Sigmoid colon (tissue), 4 donors: ENCODE results near the gene STOX2.
"Not testable (repeated sequence)": the region's sequence is repeated elsewhere in the genome, so short reads cannot be mapped to it uniquely, and the experiment has no call there.

Source experiments
- EP300 ChIP-seq, 4 donors: sonication (generic); formaldehyde crosslinking; IDR thresholded peaks; one replicate each; pipeline ENCODE4 v1.6.1; 2017; ENCODE audit warnings: antibody characterized with exemption in 4 of 4
- POLR2A ChIP-seq, 2 donors: fragments of 450-650 bp; IDR thresholded peaks; one replicate each; pipeline ENCODE4 v1.6.1; 2016; ENCODE audit warnings: antibody characterized with exemption in 2 of 2, mild to moderate bottlenecking in 2 of 2, moderate library complexity in 2 of 2
- POLR2AphosphoS5 ChIP-seq, 4 donors: sonication (generic); formaldehyde crosslinking; IDR thresholded peaks; one replicate each; pipeline ENCODE4 v1.6.1; 2017; ENCODE audit warnings: antibody characterized with exemption in 4 of 4
- TF ChIP-seq, protein P1 (sequence below), 4 experiments: fragments of 450-650 bp in 3 of 4; fragments of 200-600 bp in 1 of 4; IDR thresholded peaks; one replicate each; pipeline ENCODE4 v1.5.1; 2016 to 2019; ENCODE audit warnings: antibody characterized with exemption in 4 of 4, mild to moderate bottlenecking in 3 of 4, moderate library complexity in 2 of 4

DNA sequence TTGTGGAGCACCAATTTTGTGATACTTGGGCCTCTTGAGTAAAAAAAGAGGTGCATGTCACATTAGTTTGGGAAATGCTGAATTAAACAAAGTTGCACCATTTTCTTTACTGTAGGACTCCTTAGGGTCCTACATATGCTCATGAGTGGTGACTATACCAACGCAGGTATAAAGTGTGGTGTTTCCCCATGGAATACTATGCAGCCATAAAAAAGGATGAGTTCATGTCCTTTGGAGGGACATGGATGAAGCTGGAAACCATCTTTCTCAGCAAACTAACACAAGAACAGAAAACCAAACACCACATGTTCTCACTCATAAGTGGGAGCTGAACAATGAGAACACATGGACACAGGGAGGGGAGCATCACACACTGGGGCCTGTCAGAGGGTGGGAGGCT is 47.5 kb downstream of the STOX2 start:
- TF ChIP-seq, protein P1, sequence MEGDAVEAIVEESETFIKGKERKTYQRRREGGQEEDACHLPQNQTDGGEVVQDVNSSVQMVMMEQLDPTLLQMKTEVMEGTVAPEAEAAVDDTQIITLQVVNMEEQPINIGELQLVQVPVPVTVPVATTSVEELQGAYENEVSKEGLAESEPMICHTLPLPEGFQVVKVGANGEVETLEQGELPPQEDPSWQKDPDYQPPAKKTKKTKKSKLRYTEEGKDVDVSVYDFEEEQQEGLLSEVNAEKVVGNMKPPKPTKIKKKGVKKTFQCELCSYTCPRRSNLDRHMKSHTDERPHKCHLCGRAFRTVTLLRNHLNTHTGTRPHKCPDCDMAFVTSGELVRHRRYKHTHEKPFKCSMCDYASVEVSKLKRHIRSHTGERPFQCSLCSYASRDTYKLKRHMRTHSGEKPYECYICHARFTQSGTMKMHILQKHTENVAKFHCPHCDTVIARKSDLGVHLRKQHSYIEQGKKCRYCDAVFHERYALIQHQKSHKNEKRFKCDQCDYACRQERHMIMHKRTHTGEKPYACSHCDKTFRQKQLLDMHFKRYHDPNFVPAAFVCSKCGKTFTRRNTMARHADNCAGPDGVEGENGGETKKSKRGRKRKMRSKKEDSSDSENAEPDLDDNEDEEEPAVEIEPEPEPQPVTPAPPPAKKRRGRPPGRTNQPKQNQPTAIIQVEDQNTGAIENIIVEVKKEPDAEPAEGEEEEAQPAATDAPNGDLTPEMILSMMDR (IDR thresholded peaks at IDR 0.05), result not testable (repeated sequence)
- TF ChIP-seq POLR2AphosphoS5, POLR2A, EP300 (IDR thresholded peaks at IDR 0.05): not testable (repeated sequence)
